ENCODE results near the gene SLC37A2.

SLC37A2 gene

DNA sequence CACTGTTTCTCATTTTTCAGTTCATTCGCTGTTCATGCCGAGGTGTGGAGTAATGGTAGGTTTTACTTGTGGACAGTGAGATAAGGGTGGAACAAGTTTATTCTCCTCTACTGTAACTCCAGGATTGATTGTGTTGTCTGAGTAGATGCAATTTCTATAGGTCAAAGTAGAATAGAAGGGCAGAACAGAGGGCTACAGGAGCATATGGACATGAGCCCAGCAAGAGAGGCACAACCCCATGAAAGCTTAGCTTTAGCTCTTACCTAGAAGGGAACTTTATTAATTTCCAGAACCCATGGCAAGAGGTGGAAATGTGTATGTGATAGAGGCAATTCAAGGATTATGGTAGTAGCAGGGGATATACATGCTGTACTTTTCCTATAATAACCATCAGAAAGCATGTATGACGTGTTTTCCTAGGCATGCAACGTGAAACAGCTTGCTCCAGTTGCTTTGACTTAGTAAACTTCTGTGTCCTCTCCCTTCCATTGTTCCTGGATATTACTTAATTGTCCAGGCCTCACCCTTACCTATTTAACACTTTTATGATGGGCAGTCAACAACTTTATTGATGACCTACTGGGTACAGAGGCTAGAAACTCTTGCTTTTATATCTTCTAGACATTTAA, 13.8 kb upstream of the SLC37A2 start:
- Histone ChIP-seq H3K79me2 (ENCODE audit: insufficient read depth, low read length) (no peaks in the 10 kb centered on the region), H4K20me1 (ENCODE audit: insufficient read depth, low read length) (no peaks in the 10 kb centered on the region), H3K4me1 (ENCODE audit: insufficient read depth, low read length, severe bottlenecking) (no peaks in the 10 kb centered on the region), H3K27ac (ENCODE audit: low read depth, low read length, poor library complexity, severe bottlenecking) (no peak overlapping the region), H3K36me3 (ENCODE audit: insufficient read depth, low read length) (no peaks in the 10 kb centered on the region), H2AFZ (ENCODE audit: low read length) (no peak overlapping the region), H3F3A (ENCODE audit: insufficient read depth, low read length) (no peaks in the 10 kb centered on the region), H3K9me3 (ENCODE audit: low read length) (no peaks in the 10 kb centered on the region), H3K9me2 (ENCODE audit: low read depth, low read length) (no peaks in the 10 kb centered on the region), H3K4me3 (ENCODE audit: low read depth, low read length, poor library complexity, severe bottlenecking) (no peak overlapping the region), H3K27me3 (ENCODE audit: insufficient read depth, low read length) (no peaks in the 10 kb centered on the region), H3K9ac (ENCODE audit: low read length) (no peak overlapping the region), H3K4me2 (ENCODE audit: low read length) (no peak overlapping the region)
- TF ChIP-seq, protein P1, sequence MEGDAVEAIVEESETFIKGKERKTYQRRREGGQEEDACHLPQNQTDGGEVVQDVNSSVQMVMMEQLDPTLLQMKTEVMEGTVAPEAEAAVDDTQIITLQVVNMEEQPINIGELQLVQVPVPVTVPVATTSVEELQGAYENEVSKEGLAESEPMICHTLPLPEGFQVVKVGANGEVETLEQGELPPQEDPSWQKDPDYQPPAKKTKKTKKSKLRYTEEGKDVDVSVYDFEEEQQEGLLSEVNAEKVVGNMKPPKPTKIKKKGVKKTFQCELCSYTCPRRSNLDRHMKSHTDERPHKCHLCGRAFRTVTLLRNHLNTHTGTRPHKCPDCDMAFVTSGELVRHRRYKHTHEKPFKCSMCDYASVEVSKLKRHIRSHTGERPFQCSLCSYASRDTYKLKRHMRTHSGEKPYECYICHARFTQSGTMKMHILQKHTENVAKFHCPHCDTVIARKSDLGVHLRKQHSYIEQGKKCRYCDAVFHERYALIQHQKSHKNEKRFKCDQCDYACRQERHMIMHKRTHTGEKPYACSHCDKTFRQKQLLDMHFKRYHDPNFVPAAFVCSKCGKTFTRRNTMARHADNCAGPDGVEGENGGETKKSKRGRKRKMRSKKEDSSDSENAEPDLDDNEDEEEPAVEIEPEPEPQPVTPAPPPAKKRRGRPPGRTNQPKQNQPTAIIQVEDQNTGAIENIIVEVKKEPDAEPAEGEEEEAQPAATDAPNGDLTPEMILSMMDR (IDR thresholded peaks at IDR 0.05; ENCODE audit: low read length): no peak
- no peak for TF ChIP-seq EZH2 (IDR thresholded peaks at IDR 0.05; ENCODE audit: borderline replicate concordance, low read length)

DNA sequence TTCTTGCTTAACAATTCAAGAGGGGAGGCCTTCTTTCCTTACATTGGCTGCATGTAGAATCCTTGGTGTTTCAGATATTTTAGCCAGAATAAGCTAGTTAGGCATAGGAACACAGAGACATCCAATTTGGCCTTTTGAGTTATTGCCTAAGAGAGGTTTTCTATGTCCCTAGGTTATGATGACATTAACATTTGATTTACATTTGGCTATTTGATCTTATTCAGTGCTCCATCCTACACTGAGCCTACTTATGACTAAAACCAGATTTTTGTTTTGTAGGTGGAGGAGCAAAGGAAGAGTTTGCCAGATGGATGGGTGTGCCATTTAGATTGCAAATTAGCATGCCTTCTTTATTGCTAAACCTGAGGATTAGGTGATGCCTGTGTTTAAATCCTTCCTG, 11.1 kb upstream of the SLC37A2 start:
- H3K36me3 ChIP-seq (ENCODE audit: insufficient read depth, low read length): no peaks in the 10 kb centered on the region
- no peaks in the 10 kb centered on the region for H3K27me3 ChIP-seq (ENCODE audit: insufficient read depth, low read length)
- H2AFZ ChIP-seq (ENCODE audit: low read length): no peak overlapping the region
- TF ChIP-seq, protein P1 (IDR thresholded peaks at IDR 0.05; ENCODE audit: low read length): no peak
- no peak for TF ChIP-seq EZH2 (IDR thresholded peaks at IDR 0.05; ENCODE audit: borderline replicate concordance, low read length)
- no peak overlapping the region for H3K27ac ChIP-seq (ENCODE audit: low read depth, low read length, poor library complexity, severe bottlenecking)
- H3K4me3 ChIP-seq (ENCODE audit: low read depth, low read length, poor library complexity, severe bottlenecking): no peak overlapping the region
- no peaks in the 10 kb centered on the region for H3F3A ChIP-seq (ENCODE audit: insufficient read depth, low read length)
- no peak overlapping the region for H3K4me2 ChIP-seq (ENCODE audit: low read length)
- H3K9ac ChIP-seq (ENCODE audit: low read length): no peak overlapping the region
- H3K4me1 ChIP-seq (ENCODE audit: insufficient read depth, low read length, severe bottlenecking): no peaks in the 10 kb centered on the region
- H3K9me2 ChIP-seq (ENCODE audit: low read depth, low read length): no peaks in the 10 kb centered on the region
- H4K20me1 ChIP-seq (ENCODE audit: insufficient read depth, low read length): no peaks in the 10 kb centered on the region
- no peaks in the 10 kb centered on the region for H3K9me3 ChIP-seq (ENCODE audit: low read length)
- H3K79me2 ChIP-seq (ENCODE audit: insufficient read depth, low read length): no peaks in the 10 kb centered on the region

DNA sequence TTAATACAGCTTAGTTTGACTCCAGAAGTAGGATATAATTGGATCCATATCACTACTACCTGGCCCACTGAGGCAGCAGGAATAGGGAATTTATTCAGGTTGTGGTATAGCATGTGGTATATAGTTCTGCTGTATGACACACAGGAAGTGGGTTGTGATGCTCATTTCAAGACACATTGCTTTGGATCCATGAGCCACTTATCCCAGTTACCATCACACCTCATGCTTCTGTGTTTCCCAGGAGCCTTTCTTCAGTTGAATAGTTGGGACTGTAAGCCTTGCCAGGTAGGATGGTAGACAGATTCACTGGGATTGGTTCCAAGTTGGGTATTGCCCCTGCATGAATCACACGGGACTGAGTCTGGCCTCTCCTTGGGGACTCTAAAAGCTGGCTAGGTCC, 9.9 kb upstream of the SLC37A2 start:
- Histone ChIP-seq H3K9me2 (ENCODE audit: low read depth, low read length) (no peaks in the 10 kb centered on the region), H3K9ac (ENCODE audit: low read length) (no peak overlapping the region), H4K20me1 (ENCODE audit: insufficient read depth, low read length) (no peaks in the 10 kb centered on the region), H2AFZ (ENCODE audit: low read length) (no peak overlapping the region), H3K36me3 (ENCODE audit: insufficient read depth, low read length) (no peaks in the 10 kb centered on the region), H3K4me3 (ENCODE audit: low read depth, low read length, poor library complexity, severe bottlenecking) (no peak overlapping the region), H3F3A (ENCODE audit: insufficient read depth, low read length) (no peaks in the 10 kb centered on the region), H3K9me3 (ENCODE audit: low read length) (no peaks in the 10 kb centered on the region), H3K27ac (ENCODE audit: low read depth, low read length, poor library complexity, severe bottlenecking) (no peak overlapping the region), H3K4me2 (ENCODE audit: low read length) (no peak overlapping the region), H3K79me2 (ENCODE audit: insufficient read depth, low read length) (no peaks in the 10 kb centered on the region), H3K27me3 (ENCODE audit: insufficient read depth, low read length) (no peaks in the 10 kb centered on the region), H3K4me1 (ENCODE audit: insufficient read depth, low read length, severe bottlenecking) (no peaks in the 10 kb centered on the region)
- no peak for TF ChIP-seq EZH2 (IDR thresholded peaks at IDR 0.05; ENCODE audit: borderline replicate concordance, low read length)
- TF ChIP-seq, protein P1 (IDR thresholded peaks at IDR 0.05; ENCODE audit: low read length): no peak

All from OCI-LY1 (cell line).